MM.1S (cell line): ENCODE measurements around the gene ITPKC.

Experiments
- DNase-seq: peaks from one replicate; pipeline ENCODE4 v3.0.0-alpha.2; 2015
- H2AFZ ChIP-seq: fragments of 300-600 bp; sonication (generic); 2 replicates; pipeline ENCODE4 v1.6.0; 2016; ENCODE audit warnings: antibody characterized with exemption, low read length
- H3F3A ChIP-seq: fragments of 300-600 bp; sonication (generic); 2 replicates; pipeline ENCODE4 v1.6.1; 2016; ENCODE audit warnings: mild to moderate bottlenecking, antibody characterized with exemption, low read length, moderate library complexity, mixed read lengths; ENCODE audit not compliant: insufficient read depth
- H3K27ac ChIP-seq: fragments of 300-600 bp; sonication (generic); 2 replicates; pipeline ENCODE4 v1.5.1; 2016; ENCODE audit warnings: mild to moderate bottlenecking, low read length
- H3K27me3 ChIP-seq: fragments of 300-600 bp; sonication (generic); replicated peaks from 2 replicates; pipeline ENCODE4 v1.6.0; 2016; ENCODE audit warnings: low read length; ENCODE audit not compliant: insufficient read depth
- H3K36me3 ChIP-seq: fragments of 300-600 bp; sonication (generic); replicated peaks from 2 replicates; pipeline ENCODE4 v1.6.1; 2016; ENCODE audit warnings: mild to moderate bottlenecking, low read length, mixed read lengths; ENCODE audit not compliant: insufficient read depth
- H3K4me1 ChIP-seq: fragments of 300-600 bp; sonication (generic); 2 replicates; pipeline ENCODE4 v1.6.1; 2016; ENCODE audit warnings: low read length, mixed read lengths
- H3K4me2 ChIP-seq: fragments of 300-600 bp; sonication (generic); 2 replicates; pipeline ENCODE4 v1.6.0; 2016; ENCODE audit warnings: low read depth, low read length
- H3K4me3 ChIP-seq: fragments of 300-600 bp; sonication (generic); 2 replicates; pipeline ENCODE4 v1.5.1; 2016; ENCODE audit warnings: low read length, mixed read lengths
- H3K79me2 ChIP-seq: fragments of 300-600 bp; sonication (generic); 2 replicates; pipeline ENCODE4 v1.6.1; 2016; ENCODE audit warnings: mixed run types, low read length, mixed read lengths
- H3K9ac ChIP-seq: fragments of 300-600 bp; sonication (generic); 2 replicates; pipeline ENCODE4 v1.6.1; 2016; ENCODE audit warnings: low read length, mixed read lengths
- H3K9me2 ChIP-seq: fragments of 300-600 bp; sonication (generic); replicated peaks from 2 replicates; pipeline ENCODE4 v1.6.1; 2016; ENCODE audit warnings: mild to moderate bottlenecking, low read length, mixed read lengths; ENCODE audit not compliant: insufficient read depth
- H3K9me3 ChIP-seq: fragments of 300-600 bp; sonication (generic); replicated peaks from 2 replicates; pipeline ENCODE4 v1.6.1; 2016; ENCODE audit warnings: mild to moderate bottlenecking, low read length, mixed read lengths; ENCODE audit not compliant: insufficient read depth
- H4K20me1 ChIP-seq: fragments of 300-600 bp; sonication (generic); 2 replicates; pipeline ENCODE4 v1.6.1; 2016; ENCODE audit warnings: mild to moderate bottlenecking, low read length, moderate library complexity, mixed read lengths; ENCODE audit not compliant: insufficient read depth
- EZH2 ChIP-seq: fragments of 300-600 bp; sonication (generic); optimal IDR thresholded peaks from 2 replicates; pipeline ENCODE3; 2017; ENCODE audit warnings: low read depth, mild to moderate bottlenecking, antibody characterized with exemption, low read length, mixed read lengths
- EZH2phosphoT487 ChIP-seq: fragments of 300-600 bp; sonication (generic); IDR thresholded peaks from 2 replicates; pipeline ENCODE4 v1.6.1; 2018; ENCODE audit warnings: antibody characterized with exemption, low read length
- TF ChIP-seq, protein P1 (sequence below): fragments of 300-600 bp; sonication (generic); IDR thresholded peaks from 2 replicates; pipeline ENCODE4 v1.5.1; 2016; ENCODE audit warnings: antibody characterized with exemption, low read length, mixed read lengths

Gene ITPKC

DNA sequence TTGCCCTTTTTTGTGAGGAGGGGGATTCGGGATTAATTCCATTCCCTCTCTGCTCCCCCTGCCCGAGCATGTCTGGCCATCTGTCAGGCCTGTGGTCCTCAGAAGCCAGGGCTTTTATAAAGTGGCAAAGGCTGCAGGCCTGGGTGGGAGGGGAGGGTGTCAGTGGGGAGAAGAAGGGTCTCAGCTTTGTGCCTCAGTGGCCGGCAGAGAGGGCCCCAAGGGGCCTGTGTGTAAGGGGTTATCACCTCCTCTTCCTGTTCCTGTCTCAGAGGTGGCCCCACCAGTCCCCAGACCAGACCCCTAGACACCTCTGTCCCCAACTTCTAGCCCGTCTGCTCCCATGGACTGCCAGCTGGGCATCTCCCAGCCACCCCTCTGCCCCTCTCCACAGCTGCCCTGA lies 23.0 kb upstream of the ITPKC start:
- Histone ChIP-seq H3K4me3 (no peak overlapping the region), H4K20me1 (no peaks in the 10 kb centered on the region), H3F3A (no peaks in the 10 kb centered on the region), H3K9me2 (no peaks in the 10 kb centered on the region), H2AFZ (no peak overlapping the region), H3K4me2 (no peak overlapping the region), H3K79me2 (no peaks in the 10 kb centered on the region), H3K4me1 (no peaks in the 10 kb centered on the region), H3K36me3 (no peaks in the 10 kb centered on the region), H3K9ac (no peak overlapping the region), H3K27ac (no peak overlapping the region), H3K27me3 (no peaks in the 10 kb centered on the region), H3K9me3 (no peaks in the 10 kb centered on the region)
- DNase-seq: no peak
- no peak for TF ChIP-seq EZH2
- TF ChIP-seq EZH2phosphoT487: no peak
- TF ChIP-seq, protein P1, sequence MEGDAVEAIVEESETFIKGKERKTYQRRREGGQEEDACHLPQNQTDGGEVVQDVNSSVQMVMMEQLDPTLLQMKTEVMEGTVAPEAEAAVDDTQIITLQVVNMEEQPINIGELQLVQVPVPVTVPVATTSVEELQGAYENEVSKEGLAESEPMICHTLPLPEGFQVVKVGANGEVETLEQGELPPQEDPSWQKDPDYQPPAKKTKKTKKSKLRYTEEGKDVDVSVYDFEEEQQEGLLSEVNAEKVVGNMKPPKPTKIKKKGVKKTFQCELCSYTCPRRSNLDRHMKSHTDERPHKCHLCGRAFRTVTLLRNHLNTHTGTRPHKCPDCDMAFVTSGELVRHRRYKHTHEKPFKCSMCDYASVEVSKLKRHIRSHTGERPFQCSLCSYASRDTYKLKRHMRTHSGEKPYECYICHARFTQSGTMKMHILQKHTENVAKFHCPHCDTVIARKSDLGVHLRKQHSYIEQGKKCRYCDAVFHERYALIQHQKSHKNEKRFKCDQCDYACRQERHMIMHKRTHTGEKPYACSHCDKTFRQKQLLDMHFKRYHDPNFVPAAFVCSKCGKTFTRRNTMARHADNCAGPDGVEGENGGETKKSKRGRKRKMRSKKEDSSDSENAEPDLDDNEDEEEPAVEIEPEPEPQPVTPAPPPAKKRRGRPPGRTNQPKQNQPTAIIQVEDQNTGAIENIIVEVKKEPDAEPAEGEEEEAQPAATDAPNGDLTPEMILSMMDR: no peak

DNA sequence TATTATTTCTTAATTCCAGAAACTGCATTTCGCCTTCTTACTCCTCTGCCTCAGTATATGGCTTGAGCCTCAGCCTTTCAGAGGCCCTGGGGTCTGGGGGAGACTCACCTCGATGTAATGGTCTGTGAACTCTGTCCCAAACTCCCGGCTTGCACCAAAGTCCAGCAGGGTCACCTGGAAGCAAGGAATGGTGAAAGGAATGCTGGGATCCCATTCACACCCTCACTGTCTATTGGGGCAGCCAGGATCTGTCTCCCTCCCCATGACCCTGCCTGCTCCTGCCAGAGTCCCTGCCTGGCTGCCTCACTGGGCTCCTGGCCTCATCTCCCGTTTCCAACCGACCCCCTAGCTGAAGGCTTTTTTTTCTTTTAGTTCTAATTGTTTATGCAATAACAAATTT lies 21.0 kb upstream of the ITPKC start:
- Histone ChIP-seq H3K36me3 (no peaks in the 10 kb centered on the region), H3K27ac (no peak overlapping the region), H3K4me3 (no peak overlapping the region), H4K20me1 (no peaks in the 10 kb centered on the region), H3K9ac (no peak overlapping the region), H3K27me3 (no peaks in the 10 kb centered on the region), H3K9me3 (no peaks in the 10 kb centered on the region), H3K4me1 (no peaks in the 10 kb centered on the region), H3F3A (no peaks in the 10 kb centered on the region), H3K4me2 (no peak overlapping the region), H3K9me2 (no peaks in the 10 kb centered on the region), H3K79me2 (no peaks in the 10 kb centered on the region), H2AFZ (no peak overlapping the region)
- TF ChIP-seq, protein P1: no peak
- TF ChIP-seq EZH2phosphoT487 (no peak), EZH2 (no peak)
- DNase-seq: no peak

DNA sequence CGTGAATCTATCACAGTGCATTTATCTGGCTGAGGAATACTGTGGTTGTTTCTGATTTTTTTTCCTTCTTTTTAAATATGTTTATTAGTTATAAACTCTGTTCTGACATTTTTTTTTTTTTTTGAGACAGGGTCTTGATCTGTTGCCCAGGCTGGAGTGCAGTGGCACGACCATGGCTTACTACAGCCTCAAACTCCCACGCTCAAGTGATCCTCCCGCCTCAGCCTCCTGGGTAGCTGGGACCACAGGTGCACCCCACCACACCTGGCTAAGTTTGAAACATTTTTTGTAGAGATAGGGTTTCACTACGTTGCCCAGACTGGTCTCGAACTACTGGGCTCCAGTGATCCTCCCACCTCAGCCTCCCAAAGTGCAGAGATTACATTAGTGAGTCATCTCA lies 19.9 kb upstream of the ITPKC start:
- Histone ChIP-seq H3F3A (no peaks in the 10 kb centered on the region), H4K20me1 (no peaks in the 10 kb centered on the region), H3K9ac (no peak overlapping the region), H3K27ac (no peak overlapping the region), H3K36me3 (no peaks in the 10 kb centered on the region), H3K4me1 (no peaks in the 10 kb centered on the region), H2AFZ (no peak overlapping the region), H3K4me2 (no peak overlapping the region), H3K27me3 (no peaks in the 10 kb centered on the region), H3K79me2 (no peaks in the 10 kb centered on the region), H3K4me3 (no peak overlapping the region), H3K9me3 (no peaks in the 10 kb centered on the region), H3K9me2 (no peaks in the 10 kb centered on the region)
- TF ChIP-seq EZH2 (no peak), EZH2phosphoT487 (no peak)
- TF ChIP-seq, protein P1: no peak
- DNase-seq: no peak
